ENCODE data around the gene MED19. TPM values are rescaled to one million over a fixed set of nuclear protein-coding genes. Genes with fewer than 3 reads are reported as not detected.
"Not testable (repeated sequence)": the region's sequence is repeated elsewhere in the genome, so short reads cannot be mapped to it uniquely, and the experiment has no call there.

Gene MED19
- total RNA-seq, result 12.1 and 12.9 TPM in 2 replicates

- intact Hi-C loops (cut with micrococcal nuclease), result loop anchor here (1.0 to 2.0 kb wide), 10 partner anchors 30 to 867 kb away; partner anchors contain the start of genes CLP1, SELENOH, SSRP1 and TIMM10
These were observed at the start of gene MED19 for GRCh38 chr11:57711414-57712255. MED19 (minus strand) TSS chr11:57712215; CDS start chr11:57712179, 36 bp downstream.

DNA sequence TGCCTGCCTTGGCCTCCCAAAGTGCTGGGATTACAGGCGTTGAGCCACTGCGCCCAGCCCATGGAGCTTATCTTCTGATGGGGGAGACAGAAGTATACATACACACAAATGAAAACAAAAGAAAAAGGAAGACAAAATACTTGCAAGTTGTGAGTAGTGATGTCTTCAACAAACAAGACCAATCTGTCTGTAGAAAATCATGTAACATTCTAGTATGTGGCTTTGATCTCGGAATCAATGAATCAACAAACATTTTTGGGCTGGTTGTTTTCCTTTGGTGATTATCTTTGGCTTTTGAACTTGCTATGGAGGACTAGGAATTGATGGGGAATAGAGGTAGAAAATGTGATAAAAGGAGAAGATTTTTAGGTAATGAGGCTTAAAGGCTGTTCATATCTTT is 46.2 kb upstream of the MED19 start:
- intact Hi-C loops (cut with micrococcal nuclease), result no loop called here

- intact Hi-C loops (cut with micrococcal nuclease), result no loop called here
These were observed 40.9 kb upstream of the MED19 start for GRCh38 chr11:57752954-57753353.

GRCh38 chr11:57751676-57752253 is 39.8 kb upstream of the MED19 start, which contains the start of gene BTBD18:
BTBD18 (minus strand) TSS chr11:57751819; CDS start chr11:57751188, 631 bp downstream.
- intact Hi-C loops (cut with micrococcal nuclease), result loop anchor here (1.0 kb wide), 1 partner anchor 49 kb away; no protein-coding TSS in a partner anchor

DNA sequence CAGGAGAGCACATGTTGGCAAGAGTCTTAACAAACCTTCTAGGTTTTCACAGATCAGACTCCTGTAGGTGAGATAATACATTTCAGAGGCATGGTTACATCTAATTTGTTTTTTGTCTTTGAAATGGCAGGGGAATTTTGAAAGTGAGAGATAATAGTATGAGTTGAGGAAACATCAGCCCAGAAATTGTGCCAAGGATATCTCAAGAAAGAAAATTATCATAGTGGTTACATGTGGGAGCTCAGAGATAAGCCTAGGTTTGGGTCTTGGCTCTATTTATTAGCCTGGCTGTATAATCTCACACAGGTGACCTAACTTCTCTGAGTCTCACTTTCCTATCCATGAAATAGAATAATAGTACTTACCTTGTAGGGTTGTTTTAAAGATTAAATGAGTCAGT is 39.2 kb upstream of the MED19 start:
- intact Hi-C loops (cut with micrococcal nuclease), result loop anchor here (1.0 kb wide), 1 partner anchor 49 kb away; no protein-coding TSS in a partner anchor

DNA sequence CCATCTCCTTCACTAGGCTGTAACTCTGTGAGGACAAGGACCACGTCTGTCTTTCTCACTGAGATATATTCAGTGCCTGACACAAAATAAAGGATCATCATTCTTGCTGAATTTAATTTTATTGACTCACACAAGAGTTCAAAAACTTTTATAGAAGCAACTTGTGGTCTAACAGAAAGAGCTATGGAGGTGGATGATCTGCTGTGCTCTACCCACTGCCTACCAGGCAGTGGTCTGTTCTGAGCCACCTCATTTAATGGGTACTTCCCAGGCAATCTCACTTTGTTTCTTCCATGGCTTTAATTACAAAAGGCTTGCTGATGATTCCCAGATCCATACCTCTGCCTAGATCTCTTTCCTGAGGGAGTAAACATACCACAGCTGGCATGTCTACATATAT is 34.9 kb upstream of the MED19 start:
- intact Hi-C loops (cut with micrococcal nuclease), result loop anchor here (10.0 kb wide), 1 partner anchor 778 kb away; no protein-coding TSS in a partner anchor

- intact Hi-C loops (cut with micrococcal nuclease), result loop anchor here (10.0 kb wide), 1 partner anchor 780 kb away; no protein-coding TSS in a partner anchor
These were observed 33.2 kb upstream of the MED19 start for GRCh38 chr11:57745206-57745605.

- intact Hi-C loops (cut with micrococcal nuclease), result loop anchor here (5.0 to 10.0 kb wide), 2 partner anchors 407 to 780 kb away; partner anchors contain the start of genes P2RX3 and SSRP1
These were observed 32.3 kb upstream of the MED19 start for GRCh38 chr11:57744357-57744756.

GRCh38 chr11:57742087-57742452 is 30.1 kb upstream of the MED19 start:
- intact Hi-C loops (cut with micrococcal nuclease), result loop anchor here (5.0 to 10.0 kb wide), 2 partner anchors 405 to 783 kb away; partner anchors contain the start of genes P2RX3 and SSRP1

GRCh38 chr11:57741132-57742086 is 29.4 kb upstream of the MED19 start, which contains the start of gene SELENOH:
SELENOH (plus strand) TSS chr11:57741491; CDS start chr11:57741596, 105 bp downstream.
- intact Hi-C loops (cut with micrococcal nuclease), result loop anchor here (1.0 to 10.0 kb wide), 10 partner anchors 29 to 837 kb away; partner anchors contain the start of genes CLP1, MED19, P2RX3 and SSRP1

GRCh38 chr11:57735619-57736298 is 23.7 kb upstream of the MED19 start:
- intact Hi-C loops (cut with micrococcal nuclease), result no loop called here

DNA sequence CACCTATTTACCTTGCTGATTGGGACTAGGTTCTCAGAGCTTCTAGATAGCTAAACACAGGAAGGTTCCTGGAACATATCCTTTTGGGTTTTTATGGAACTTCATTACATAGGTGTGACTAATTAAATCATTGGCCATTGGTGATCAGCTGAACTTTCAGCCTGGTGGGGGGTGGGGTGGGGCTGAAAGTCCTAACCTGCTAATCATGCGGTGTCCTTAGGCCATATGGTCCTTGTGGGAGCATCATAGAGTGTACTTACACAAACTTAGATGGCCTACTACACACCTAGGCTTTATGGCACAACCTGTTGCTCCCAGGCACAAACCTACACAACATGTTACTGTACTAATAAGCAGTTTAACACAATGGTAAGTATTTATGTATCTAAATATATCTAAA is 20.6 kb upstream of the MED19 start:
- intact Hi-C loops (cut with micrococcal nuclease), result no loop called here

- intact Hi-C loops (cut with micrococcal nuclease), result no loop called here
These were observed 17.5 kb upstream of the MED19 start for GRCh38 chr11:57729479-57729878.

DNA sequence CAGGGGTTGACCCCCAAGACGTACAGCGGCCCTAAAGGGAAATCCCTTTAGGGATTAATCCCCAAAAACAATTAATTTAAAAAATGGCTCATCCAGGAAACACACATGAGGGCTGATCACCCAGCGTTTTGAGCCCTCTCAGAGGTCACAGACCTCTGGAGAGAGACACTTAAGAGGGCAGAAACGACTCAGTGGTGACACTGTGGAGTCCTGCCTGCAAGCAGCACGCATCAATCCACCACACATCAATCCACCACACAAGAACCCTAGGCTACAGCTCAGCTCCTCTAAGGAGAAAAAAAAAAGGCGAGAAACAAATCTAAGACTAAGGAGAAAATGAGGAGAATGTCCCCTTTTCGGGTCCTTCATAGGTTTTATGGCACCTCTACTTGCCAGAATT is 16.8 kb upstream of the MED19 start:
- intact Hi-C loops (cut with micrococcal nuclease), result no loop called here

GRCh38 chr11:57727185-57727584 is 15.2 kb upstream of the MED19 start:
- intact Hi-C loops (cut with micrococcal nuclease), result no loop called here

DNA sequence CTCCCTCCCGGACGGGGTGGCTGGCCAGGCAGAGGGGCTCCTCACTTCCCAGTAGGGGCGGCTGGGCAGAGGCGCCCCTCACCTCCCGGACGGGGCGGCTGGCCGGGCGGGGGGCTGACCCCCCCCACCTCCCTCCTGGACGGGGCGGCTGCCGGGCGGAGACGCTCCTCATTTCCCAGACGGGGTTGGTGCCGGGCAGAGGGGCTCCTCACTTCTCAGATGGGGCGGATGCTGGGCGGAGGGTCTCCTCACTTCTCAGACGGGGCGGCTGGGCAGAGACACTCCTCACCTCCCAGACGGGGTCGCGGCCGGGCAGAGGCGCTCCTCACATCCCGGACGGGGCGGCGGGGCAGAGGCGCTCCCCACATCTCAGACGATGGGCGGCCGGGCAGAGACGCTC is 4.7 kb upstream of the MED19 start:
- intact Hi-C loops (cut with micrococcal nuclease), result not testable (repeated sequence)

DNA sequence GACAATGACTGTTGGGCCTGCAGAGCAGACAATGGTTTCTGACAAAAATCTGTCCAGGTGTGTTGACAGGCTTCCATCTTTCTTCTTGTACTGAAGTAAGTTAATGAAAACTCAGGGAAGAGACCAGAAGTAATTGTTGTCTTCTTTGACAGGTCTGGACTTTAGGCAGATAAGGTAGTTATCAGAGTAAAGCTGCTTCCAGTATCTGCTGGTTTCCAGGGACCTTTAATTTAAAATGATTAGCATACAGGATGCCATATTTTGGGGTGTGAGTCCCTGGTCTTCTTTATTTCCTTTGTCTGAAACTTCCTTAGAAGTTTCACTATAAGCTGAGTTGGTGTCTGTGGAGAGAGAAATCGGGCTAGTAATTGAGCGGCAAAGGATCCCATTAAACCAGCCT is 1.8 kb upstream of the MED19 start:
- intact Hi-C loops (cut with micrococcal nuclease), result loop anchor here (2.0 kb wide), 1 partner anchor 79 kb away; no protein-coding TSS in a partner anchor

DNA sequence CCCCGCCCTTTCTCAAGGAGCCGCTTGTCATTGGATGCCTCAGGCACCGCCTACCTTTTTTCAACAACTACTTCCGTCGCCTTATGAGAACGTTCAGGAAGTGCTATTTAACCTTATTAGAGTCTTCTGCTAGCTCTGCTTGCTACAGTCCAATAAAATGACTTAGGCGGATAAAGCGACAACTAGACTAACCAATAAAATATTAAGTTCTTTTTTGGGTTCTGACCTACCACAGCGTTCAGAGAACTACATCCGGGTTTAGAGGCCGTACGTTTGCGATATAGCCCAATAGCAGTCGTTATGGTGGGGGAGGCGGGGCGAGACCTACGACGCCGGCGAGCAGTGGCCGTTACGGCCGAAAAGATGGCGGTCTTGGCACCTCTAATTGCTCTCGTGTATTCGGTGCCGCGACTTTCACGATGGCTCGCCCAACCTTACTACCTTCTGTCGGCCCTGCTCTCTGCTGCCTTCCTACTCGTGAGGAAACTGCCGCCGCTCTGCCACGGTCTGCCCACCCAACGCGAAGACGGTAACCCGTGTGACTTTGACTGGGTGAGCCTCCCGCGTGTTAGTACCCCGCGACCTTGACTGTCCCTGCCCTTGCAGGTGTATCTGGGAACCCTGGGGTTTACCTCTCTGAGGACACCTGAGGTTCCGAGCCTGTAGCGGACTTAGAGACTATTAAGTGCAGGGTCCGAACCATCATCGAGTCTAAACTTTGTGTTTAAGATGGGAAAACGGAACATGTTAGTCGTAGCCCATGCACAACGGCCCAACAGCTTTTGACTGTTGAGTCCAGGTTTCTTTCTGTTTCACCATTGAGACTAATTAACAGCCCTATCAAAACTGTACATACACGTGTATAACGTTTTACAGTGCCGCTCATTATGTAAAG is 488 bp upstream of the MED19 start, which contains the start of gene TMX2:
TMX2 (plus strand) TSS at position 338 of the 895 bp plus-strand sequence; CDS start at position 364, 26 bp downstream.
- intact Hi-C loops (cut with micrococcal nuclease), result loop anchor here (1.0 to 2.0 kb wide), 10 partner anchors 29 to 866 kb away; partner anchors contain the start of genes CLP1, SELENOH, SSRP1 and TIMM10

Measured in T-helper 2 cell treated with Interferon-gamma antibody and Interleukin-4, amounts not matched to agents 100 ng/mL and 5 ng/mL, for 36 hours (primary cell).